HepG2 (cell line): ENCODE results near the gene PPP1R12B. TPM values are rescaled to one million over a fixed set of nuclear protein-coding genes. Genes with fewer than 3 reads are reported as not detected.

Experiments
- CHD2 ChIP-seq: IDR thresholded peaks from 2 replicates; pipeline ENCODE4 v1.6.1; 2011; ENCODE audit warnings: low read depth, low read length, improper control_type of control experiment
- RNF2 ChIP-seq: fragments of 450-650 bp; conservative IDR thresholded peaks from 2 replicates; pipeline ENCODE4 v1.6.1; 2016; ENCODE audit warnings: low read depth
- SRSF4 ChIP-seq: fragments of 200-400 bp; formaldehyde crosslinking; IDR thresholded peaks from one replicate; pipeline ENCODE4 v1.6.1; 2018; ENCODE audit warnings: mild to moderate bottlenecking, low read depth, low read length, moderate library complexity; ENCODE audit not compliant: poor library complexity, severe bottlenecking
- ZNF225 ChIP-seq: sonication (generic); formaldehyde crosslinking; IDR thresholded peaks from 2 replicates; pipeline ENCODE4 v1.4.0; 2020; ENCODE audit warnings: mild to moderate bottlenecking, missing genetic modification reagents
- polyA plus RNA-seq, 8 experiments: library from polyadenylated mRNA; depleted of rRNA in 3 of 8; stranded (reverse) in 7 of 8; unstranded in 1 of 8; fragments of >200 nt; fragmentation: Illumina TruSeq in 4 of 8; extraction: Trizol in 4 of 8; gene quantifications; 2 replicates each; pipeline versions ENCODE4 v1.2.1 to v1.2.3, GENCODE V29; 2011 to 2016; ENCODE audit warnings: low read depth in 4 of 8, missing spikeins in 1 of 8, mixed read lengths in 1 of 8; ENCODE audit not compliant: insufficient read depth in 1 of 8
- total RNA-seq, 5 experiments: library from RNA; depleted of rRNA; stranded (reverse); fragments of >200 nt; fragmentation: Illumina TruSeq; extraction: Trizol; gene quantifications; 2 replicates each; pipeline ENCODE4 v1.2.3, GENCODE V29; 2016; ENCODE audit warnings: low read depth in 1 of 5
- TF ChIP-seq, protein P1 (sequence below), 2 experiments: sonication (generic) in 1 of 2; formaldehyde crosslinking in 1 of 2; IDR thresholded peaks; 2 replicates each; pipeline versions ENCODE4 v1.6.1 to v1.9.0; 2014 to 2022; ENCODE audit warnings: antibody characterized with exemption in 1 of 2, borderline replicate concordance in 1 of 2, inconsistent platforms in 1 of 2, low read depth in 1 of 2, missing genetic modification reagents in 1 of 2
- TF ChIP-seq, protein P2 (sequence below): sonication (generic); formaldehyde crosslinking; IDR thresholded peaks from 2 replicates; pipeline ENCODE4 v1.9.0; 2022; ENCODE audit warnings: missing genetic modification reagents, mild to moderate bottlenecking, borderline replicate concordance

PPP1R12B gene
- total and polyA plus RNA-seq, 2 of the 13 experiments (the other 11 are each of a cell fraction or from before 2014, with no cell fraction given) = 12.0 to 13.6 TPM

DNA sequence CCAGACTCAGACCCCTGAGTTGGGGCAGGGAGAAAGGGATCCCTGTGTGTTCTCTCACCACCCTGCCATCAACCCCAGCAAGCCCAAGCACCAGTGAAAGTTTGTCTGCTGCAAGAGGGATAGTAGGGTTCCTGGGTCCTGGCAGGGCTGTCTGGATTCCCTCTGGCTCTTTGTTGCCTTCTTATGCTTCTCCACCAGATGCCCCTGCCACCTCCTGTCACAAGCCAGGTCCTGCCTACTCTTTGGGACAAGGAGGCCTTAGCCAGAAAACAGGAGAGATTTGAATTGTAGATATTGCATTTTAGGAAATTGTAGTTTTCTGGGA is 28.5 kb upstream of the PPP1R12B start (continued):
- TF ChIP-seq, protein P1, sequence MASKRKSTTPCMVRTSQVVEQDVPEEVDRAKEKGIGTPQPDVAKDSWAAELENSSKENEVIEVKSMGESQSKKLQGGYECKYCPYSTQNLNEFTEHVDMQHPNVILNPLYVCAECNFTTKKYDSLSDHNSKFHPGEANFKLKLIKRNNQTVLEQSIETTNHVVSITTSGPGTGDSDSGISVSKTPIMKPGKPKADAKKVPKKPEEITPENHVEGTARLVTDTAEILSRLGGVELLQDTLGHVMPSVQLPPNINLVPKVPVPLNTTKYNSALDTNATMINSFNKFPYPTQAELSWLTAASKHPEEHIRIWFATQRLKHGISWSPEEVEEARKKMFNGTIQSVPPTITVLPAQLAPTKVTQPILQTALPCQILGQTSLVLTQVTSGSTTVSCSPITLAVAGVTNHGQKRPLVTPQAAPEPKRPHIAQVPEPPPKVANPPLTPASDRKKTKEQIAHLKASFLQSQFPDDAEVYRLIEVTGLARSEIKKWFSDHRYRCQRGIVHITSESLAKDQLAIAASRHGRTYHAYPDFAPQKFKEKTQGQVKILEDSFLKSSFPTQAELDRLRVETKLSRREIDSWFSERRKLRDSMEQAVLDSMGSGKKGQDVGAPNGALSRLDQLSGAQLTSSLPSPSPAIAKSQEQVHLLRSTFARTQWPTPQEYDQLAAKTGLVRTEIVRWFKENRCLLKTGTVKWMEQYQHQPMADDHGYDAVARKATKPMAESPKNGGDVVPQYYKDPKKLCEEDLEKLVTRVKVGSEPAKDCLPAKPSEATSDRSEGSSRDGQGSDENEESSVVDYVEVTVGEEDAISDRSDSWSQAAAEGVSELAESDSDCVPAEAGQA (IDR thresholded peaks at IDR 0.05; ENCODE audit: low read depth) = no peak
- TF ChIP-seq, protein P1 (CRISPR knock-in tag; IDR thresholded peaks at IDR 0.05; ENCODE audit: borderline replicate concordance) = no peak
- no peak for TF ChIP-seq SRSF4
- TF ChIP-seq RNF2 = no peak
- TF ChIP-seq, protein P2, sequence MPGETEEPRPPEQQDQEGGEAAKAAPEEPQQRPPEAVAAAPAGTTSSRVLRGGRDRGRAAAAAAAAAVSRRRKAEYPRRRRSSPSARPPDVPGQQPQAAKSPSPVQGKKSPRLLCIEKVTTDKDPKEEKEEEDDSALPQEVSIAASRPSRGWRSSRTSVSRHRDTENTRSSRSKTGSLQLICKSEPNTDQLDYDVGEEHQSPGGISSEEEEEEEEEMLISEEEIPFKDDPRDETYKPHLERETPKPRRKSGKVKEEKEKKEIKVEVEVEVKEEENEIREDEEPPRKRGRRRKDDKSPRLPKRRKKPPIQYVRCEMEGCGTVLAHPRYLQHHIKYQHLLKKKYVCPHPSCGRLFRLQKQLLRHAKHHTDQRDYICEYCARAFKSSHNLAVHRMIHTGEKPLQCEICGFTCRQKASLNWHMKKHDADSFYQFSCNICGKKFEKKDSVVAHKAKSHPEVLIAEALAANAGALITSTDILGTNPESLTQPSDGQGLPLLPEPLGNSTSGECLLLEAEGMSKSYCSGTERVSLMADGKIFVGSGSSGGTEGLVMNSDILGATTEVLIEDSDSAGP (CRISPR knock-in tag) = no peak
- no peak for TF ChIP-seq CHD2
- no peak for TF ChIP-seq ZNF225 (CRISPR knock-in tag)
